OCI-LY7 (cell line): ENCODE results near the gene SLC39A8.

Experiments
- CTCF ChIP-seq: fragments of 200-600 bp; sonication (generic); conservative IDR thresholded peaks from 2 replicates; pipeline ENCODE4 v1.5.1; 2014; ENCODE audit warnings: mild to moderate bottlenecking, antibody characterized with exemption, low read length, moderate library complexity, mixed read lengths
- EZH2phosphoT487 ChIP-seq: fragments of 200-600 bp; sonication (generic); IDR thresholded peaks from 2 replicates; pipeline ENCODE4 v1.6.1; 2018; ENCODE audit warnings: low read depth, borderline replicate concordance, mild to moderate bottlenecking, mixed run types, antibody characterized with exemption, low read length, moderate library complexity, mixed read lengths

DNA sequence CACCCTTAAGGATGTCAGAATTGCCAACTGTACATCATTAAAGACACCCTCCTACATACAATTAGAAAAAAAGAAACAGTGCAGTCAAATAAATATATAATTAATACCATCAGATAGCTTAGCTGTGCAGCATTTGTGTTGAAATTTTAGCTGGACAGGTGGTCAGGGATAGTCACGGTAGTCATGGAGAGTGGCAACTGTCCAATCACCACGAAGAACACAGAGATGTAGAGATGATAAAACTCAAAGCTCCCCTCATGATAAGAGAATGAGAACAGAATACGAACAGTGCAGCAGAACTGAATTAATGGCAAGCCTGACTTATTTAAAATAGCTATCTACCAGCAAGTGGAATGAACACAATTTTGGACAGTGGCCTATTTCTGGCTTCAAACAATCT lies 27.2 kb downstream of the SLC39A8 start:
- TF ChIP-seq CTCF (no peak), EZH2phosphoT487 (no peak)
